ENCODE results near the gene CXCL3.

GRCh38 chr4:74023709-74024108 is 14.8 kb downstream of the CXCL3 start:
- TF ChIP-seq CTCF (IDR thresholded peaks at IDR 0.05 in 2 of 3, conservative IDR thresholded peaks at IDR 0.05 in 1 of 3; ENCODE audit: control insufficient read depth in 2 of 3, extremely low read depth in 1 of 3, insufficient read depth in 1 of 3, low read depth in 3 of 3, low read length in 3 of 3) (no peak), ZNF384 (IDR thresholded peaks at IDR 0.05; ENCODE audit: borderline replicate concordance, low read depth, low read length) (no peak), BCL3 (IDR thresholded peaks at IDR 0.05; ENCODE audit: borderline replicate concordance, insufficient read depth, low read depth, low read length, poor library complexity, severe bottlenecking) (no peak), CHD4 (IDR thresholded peaks at IDR 0.05) (no peak), MLLT1 (IDR thresholded peaks at IDR 0.05) (no peak), SMC3 (IDR thresholded peaks at IDR 0.05; ENCODE audit: borderline replicate concordance, low read length) (no peak), GABPA (IDR thresholded peaks at IDR 0.05; ENCODE audit: low read depth) (no peak), FOS (IDR thresholded peaks at IDR 0.05; ENCODE audit: borderline replicate concordance, extremely low read depth, insufficient read length) (no peak), ESRRA (IDR thresholded peaks at IDR 0.05; ENCODE audit: low read length) (no peak), HSF1 (IDR thresholded peaks at IDR 0.05; ENCODE audit: low read depth, low read length) (no peak), KDM1A (IDR thresholded peaks at IDR 0.05; ENCODE audit: borderline replicate concordance) (no peak)
